ENCODE measurements around the gene IDNK. TPM values are rescaled to one million over a fixed set of nuclear protein-coding genes. Genes with fewer than 3 reads are reported as not detected.
A peak's percentile ranks its signal among the peaks of the same experiment; 100 is the strongest.

IDNK gene
- total RNA-seq, 1 experiment from 2014 or later, result 16.8 TPM

- DNase-seq (ENCODE audit: extremely low read depth, low read depth), result no peak
Observed at GRCh38 chr9:83633255-83633654, 10.3 kb downstream of the IDNK start.

DNA sequence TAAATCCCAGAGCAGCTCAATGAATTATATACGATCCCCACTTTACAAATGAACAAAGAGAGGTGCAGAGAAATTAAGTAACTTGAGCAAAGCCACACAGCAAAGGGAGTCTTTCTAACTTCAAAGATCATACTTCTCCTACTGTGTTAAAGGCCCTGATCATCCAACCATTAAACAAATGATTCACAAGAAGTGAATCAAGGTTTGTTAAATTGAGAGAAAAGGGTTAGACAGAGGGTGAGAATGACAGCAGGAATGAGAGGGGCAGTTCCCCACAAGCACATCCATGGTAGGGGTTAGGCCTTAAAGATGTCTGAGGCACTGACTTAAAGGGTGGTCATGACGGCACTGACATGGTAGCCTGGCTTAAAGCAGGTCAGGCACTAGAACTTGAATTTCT lies 10.7 kb downstream of the IDNK start:
- DNase-seq (ENCODE audit: extremely low read depth, low read depth), result no peak

DNA sequence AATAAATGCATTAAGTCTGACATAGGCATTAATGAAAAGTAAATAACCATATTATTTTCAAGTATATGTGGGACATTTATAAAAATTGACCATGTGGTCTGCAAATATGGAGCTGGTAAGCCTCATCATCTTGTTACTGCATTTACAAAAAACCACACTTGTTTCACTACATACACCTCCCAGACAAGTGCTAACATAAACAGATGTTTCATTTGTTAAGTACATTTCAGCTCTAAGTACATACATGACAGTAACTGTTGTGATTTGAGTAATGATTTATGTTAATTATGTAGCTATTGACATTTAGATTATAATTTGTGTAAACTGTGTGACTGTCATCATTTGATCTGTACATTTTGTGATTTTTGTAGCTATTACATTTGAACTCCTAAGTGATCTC lies 13.9 kb downstream of the IDNK start:
- no peak for DNase-seq (ENCODE audit: extremely low read depth, low read depth)

DNA sequence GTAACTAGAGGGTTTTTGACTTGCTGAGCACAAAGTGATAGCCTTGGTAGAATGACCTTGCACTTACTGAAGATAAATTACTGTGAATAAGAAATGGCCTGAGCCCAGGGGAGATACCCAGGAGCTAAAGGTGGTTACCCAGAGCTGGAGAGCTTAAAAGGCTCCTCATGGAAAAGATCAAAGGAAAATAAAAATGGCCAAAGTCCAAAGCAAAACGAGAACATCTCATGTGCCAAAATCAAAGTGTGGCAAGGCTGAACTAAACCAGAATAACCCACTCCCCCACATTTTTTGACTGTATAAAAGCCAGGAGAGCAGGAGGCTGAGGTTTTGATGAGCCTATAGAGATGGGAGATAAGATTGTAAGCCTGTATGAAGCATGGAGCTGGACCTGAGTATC lies 14.4 kb downstream of the IDNK start:
- no peak for DNase-seq (ENCODE audit: extremely low read depth, low read depth)

DNA sequence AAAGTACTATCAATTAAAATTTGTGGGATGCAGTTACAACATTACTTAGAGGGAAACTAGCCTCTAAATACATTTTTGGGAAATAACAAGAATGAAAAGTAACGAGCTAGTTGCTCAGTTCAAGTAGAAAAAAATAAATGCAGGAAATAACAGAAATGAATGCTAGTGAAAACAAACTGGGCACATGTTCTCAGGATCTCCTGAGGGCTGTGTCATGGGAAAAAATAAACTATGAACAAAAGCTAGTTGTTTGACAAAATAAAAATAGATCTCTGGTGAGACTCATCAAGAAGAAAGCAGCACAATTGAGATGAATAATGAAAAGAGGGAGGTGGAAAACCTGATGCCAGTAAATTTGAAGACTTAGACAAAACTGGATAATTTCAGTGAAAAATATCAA lies 16.3 kb downstream of the IDNK start:
- no peak for DNase-seq (ENCODE audit: extremely low read depth, low read depth)

DNA sequence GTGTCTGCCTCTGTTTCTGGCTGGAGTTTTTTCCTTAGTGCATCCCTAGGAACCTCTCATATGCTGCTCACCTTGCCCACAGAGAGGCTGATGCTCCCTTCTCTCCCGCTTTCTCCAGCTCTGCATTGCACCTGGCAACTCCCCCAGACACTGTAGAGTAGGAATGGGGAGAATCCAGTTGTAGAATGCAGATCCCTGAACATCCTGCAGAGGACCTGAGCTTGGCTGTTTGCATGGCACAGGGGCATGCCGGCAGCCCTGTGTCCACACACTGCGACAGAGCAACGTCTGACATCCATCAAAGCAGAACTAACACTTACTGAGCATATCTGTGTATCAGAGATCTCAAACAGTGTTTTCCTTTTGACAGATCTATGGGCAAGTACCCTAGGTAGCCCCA lies 19.9 kb downstream of the IDNK start:
- DNase-seq (ENCODE audit: extremely low read depth, low read depth), result no peak

DNA sequence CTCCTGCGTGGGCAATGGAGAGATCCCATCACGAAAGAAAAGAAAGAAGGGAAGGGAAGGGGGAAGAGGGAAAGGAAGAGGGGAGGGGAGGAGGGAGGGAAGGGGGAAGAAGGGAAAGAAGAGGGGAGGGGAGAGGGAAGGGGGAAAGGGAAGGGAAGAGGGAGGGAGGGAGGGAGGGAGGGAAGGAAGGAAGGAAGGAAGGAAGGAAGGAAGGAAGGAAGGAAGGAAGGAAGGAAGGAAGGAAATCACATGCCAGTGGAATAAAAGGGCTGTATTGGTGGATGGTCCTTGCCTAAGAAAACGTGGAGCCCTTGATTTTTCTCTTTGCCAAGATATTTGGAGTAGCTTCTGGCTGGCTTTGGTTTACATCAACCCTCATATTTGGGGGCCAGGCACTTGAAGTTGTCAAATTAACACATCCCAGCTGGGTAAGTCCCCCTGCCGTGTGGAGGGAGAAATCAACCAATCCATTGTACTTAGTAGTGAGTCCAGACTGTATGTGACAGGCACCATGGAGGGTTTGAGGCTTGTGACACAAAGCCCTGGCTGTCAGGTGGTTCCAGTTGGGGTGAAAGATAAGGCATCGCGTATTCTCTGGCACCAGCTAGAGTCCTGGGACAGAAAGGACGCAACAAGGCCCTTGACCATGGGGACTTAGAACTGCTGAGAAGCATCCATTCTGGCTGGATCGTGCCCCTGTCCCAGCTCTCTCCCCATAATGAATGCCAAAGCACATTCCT lies 23.7 kb downstream of the IDNK start:
- DNase-seq (ENCODE audit: extremely low read depth, low read depth), result no peak

DNA sequence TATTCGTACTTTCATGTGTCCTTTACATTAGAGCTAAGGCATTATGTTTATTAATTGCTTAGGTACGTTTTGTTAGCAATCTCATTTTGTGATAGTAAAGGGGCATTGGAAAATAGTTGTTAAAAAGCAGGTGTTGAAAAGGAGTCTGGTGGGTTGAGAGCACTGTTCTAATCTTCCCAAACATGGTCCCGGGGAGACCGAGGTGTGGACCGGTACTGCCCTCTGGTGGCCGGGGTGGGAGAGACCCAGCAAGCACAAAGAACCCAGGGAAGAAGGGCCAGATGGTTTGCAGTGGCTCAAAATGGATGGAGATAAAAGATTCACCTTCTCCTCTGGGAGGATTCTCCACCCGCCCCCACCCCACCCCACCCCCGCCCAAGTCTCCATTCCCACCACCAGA lies 26.1 kb downstream of the IDNK start:
- peak; percentile 49 for DNase-seq (ENCODE audit: extremely low read depth, low read depth)

DNA sequence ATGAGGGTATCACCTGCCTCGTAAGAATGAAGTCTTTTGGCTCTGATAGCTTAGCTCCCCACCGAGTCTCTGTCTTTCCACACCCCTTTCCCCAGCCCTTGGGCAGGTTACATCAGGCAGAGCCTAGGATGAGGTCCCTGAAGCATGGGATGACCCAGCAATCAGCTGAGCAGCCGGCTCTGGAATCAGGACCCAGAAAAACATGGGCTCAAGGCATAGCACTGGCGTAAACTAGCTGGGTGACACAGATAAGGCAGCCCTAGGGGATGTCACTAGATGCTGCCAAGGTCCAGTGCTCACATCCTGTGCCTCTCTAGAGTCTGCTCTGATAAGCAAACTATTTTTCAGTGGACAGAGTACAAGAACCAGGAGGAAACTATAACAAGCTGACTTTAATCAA lies 26.6 kb downstream of the IDNK start:
- no peak for DNase-seq (ENCODE audit: extremely low read depth, low read depth)

- DNase-seq (ENCODE audit: extremely low read depth, low read depth), result no peak
Observed at GRCh38 chr9:83651558-83651957, 28.6 kb downstream of the IDNK start.

DNA sequence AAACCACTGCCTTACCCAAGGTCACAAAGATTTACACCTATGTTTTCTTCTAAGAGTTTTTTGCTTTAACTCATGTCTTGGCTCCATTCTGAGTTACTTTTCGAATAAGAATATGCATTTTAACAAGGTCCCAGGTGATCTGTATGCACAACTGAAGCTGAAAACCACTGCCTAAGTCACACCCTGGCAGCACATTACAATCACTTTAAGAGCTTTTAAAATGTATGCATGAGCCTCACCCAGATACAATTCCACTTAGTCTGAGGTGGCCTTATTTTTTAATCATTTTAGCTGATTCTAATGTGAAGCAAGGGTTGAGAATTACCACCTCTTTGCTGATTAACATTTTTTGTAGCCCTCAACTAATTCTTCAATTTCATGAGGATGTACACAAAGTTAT lies 29.5 kb downstream of the IDNK start:
- no peak for DNase-seq (ENCODE audit: extremely low read depth, low read depth)

GRCh38 chr9:83655433-83655832 lies 32.5 kb downstream of the IDNK start:
- DNase-seq (ENCODE audit: extremely low read depth, low read depth), result no peak

- DNase-seq (ENCODE audit: extremely low read depth, low read depth), result no peak
Observed at GRCh38 chr9:83656032-83656680, 33.2 kb downstream of the IDNK start.

- no peak for DNase-seq (ENCODE audit: extremely low read depth, low read depth)
Observed at GRCh38 chr9:83656952-83657351, 34.0 kb downstream of the IDNK start.

DNA sequence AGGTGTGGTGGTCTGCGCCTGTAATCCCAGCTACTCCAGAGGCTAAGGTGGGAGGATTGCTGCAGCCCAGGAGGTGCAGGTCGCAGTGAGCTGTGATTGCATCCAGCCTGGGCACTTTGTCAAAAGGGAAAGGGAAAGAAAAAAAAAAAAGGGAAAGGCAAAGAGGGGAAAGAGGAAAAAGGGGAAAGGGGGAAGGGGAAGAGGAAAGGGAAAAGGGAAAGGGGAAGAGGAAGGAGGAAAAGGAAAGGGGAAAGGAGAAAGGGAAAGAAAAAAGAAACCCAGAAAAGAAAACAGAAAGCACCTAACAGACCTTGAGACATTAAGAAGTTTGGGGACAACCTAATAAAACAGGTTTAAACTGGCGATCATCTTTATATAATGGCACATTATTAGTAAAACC lies 40.0 kb downstream of the IDNK start:
- no peak for DNase-seq (ENCODE audit: extremely low read depth, low read depth)

DNA sequence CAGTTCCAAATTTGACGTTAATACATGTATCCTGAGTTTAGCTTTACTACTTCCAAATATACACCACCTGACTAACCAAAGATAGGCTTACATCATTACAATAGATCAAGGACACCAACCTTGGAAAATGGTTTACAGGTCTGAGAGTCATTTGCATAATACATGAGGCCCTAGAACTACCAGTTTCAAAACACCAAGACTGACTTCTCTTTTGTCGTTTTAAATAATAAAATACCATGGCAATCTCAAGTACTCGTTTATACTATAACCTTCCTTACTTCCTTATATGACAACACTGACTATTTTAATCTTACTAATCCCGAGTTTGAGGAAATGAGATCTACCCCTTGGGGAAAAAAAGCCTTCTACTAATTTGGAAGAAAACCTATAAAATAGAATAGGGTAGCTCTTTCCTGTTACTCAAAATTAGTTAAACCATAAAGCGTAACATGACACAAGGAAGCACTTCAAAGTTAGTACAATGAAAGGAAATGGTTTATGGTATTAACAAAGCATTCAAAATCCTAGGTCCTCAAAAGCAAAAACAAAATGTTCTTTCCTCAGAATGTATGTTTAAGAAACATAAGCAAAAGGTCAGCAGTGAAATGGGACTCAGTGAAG lies 42.7 kb downstream of the IDNK start:
- DNase-seq (ENCODE audit: extremely low read depth, low read depth), result no peak

DNA sequence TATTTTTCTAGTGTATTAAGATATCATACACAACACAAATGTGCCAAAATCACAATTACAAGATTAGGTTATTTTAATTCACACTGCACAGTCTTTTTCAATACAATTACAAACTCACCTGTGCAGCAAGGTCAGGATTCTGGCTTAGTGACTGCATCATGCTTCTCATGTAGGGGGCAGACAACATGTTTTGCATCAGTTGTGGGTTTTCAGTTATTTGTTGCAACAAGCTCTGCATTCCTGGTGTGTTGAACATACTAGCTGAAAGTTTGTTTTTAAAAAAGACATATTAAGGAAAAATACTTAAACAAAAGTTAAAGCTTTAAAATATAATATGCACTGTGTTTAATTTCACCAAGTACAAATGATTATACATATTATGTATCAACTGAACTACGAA lies 46.1 kb downstream of the IDNK start:
- DNase-seq (ENCODE audit: extremely low read depth, low read depth), result no peak

DNA sequence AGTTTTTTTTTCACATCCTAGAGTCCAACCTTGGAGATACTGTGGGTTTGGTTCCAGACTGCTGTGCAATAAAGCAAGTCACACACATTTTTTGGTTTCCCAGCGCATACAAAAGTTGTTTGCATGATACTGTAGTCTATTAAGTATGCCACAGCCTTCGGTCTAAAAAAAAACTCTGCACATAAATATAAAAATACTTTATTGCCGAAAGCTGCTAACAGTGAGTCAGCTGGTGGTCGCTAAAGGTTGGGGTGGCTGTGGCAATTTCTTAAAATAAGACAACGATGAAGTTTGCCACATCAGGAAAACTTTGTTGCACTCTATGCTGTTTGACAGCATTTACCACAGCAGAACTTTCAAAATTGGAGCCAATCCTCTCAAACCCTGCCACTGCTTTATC lies 47.4 kb downstream of the IDNK start:
- DNase-seq (ENCODE audit: extremely low read depth, low read depth), result no peak

DNA sequence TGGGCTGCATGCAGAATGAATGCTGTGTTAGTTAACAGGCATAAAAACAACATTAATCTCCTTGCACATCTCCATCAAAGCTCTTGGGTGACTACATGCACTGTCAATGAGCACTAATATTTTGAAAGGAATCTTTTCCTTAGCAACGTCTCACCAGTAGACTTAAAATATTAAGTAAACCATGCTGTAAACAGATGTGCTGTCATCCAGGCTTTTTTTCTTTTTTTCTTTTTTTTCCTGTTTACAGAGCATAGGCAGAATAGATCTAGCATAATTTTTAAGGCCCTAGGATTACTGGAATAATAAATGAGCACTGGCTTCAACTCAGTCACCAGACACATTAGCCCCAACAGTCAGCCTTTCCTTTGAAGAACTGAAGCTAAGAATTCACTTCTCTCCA lies 48.5 kb downstream of the IDNK start:
- no peak for DNase-seq (ENCODE audit: extremely low read depth, low read depth)

GRCh38 chr9:83675466-83675865 lies 52.5 kb downstream of the IDNK start:
- no peak for DNase-seq (ENCODE audit: extremely low read depth, low read depth)

- no peak for DNase-seq (ENCODE audit: extremely low read depth, low read depth)
Observed at GRCh38 chr9:83677596-83677995, 54.7 kb downstream of the IDNK start.

DNA sequence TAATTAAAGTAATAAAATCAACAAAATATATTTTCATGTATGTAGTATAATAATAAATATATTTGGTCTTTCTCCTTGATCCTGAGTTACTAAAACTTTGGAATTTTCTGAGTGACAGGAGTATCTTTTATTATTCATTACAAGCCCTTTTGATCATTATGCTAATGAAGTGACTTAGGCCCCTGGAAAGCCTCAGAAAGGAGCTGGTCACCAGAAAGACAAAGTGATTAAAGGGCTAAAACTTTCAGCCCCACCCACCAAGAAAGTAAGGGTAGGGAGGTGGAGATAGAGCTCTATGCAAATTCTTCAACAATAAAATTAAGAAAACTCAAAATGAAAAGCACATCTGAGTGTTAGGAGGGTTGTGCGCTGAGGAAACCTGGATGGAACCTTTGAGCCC lies 57.3 kb downstream of the IDNK start:
- no peak for DNase-seq (ENCODE audit: extremely low read depth, low read depth)
